Stimulated activated CD8-positive, alpha-beta memory T cell treated with anti-CD3 and anti-CD28 coated beads, Interleukin-4, amount 100 ng/mL, for 1 hour (primary cell): ENCODE results near the gene RPH3AL.
"Not testable (repeated sequence)": the region's sequence is repeated elsewhere in the genome, so short reads cannot be mapped to it uniquely, and the experiment has no call there.

ENCODE experiments used
- DNase-seq, 2 donors: peaks; one replicate each; pipeline ENCODE4 v3.0.0-alpha.2; 2020; ENCODE audit warnings: low read depth in 2 of 2, low spot score in 1 of 2

Gene RPH3AL

GRCh38 chr17:205817-206216 is 146.8 kb downstream of the RPH3AL start:
- DNase-seq, result no peak

- DNase-seq, result no peak
Measured at GRCh38 chr17:205148-205669, 147.4 kb downstream of the RPH3AL start.

- no peak for DNase-seq
Measured at GRCh38 chr17:204427-205147, 148.0 kb downstream of the RPH3AL start.

- DNase-seq, result no peak
Measured at GRCh38 chr17:202501-202951, 150.1 kb downstream of the RPH3AL start.

- not testable (repeated sequence) for DNase-seq
Measured at GRCh38 chr17:201736-202135, 150.9 kb downstream of the RPH3AL start.

- DNase-seq, result not testable (repeated sequence)
Measured at GRCh38 chr17:201257-201656, 151.3 kb downstream of the RPH3AL start.

GRCh38 chr17:200586-200985 is 152.0 kb downstream of the RPH3AL start:
- DNase-seq, result no peak

GRCh38 chr17:199806-200545 is 152.6 kb downstream of the RPH3AL start:
- no peak for DNase-seq

- DNase-seq, result no peak
Measured at GRCh38 chr17:199191-199604, 153.4 kb downstream of the RPH3AL start.

- DNase-seq, result not testable (repeated sequence)
Measured at GRCh38 chr17:198225-198624, 154.4 kb downstream of the RPH3AL start.

- DNase-seq, result no peak
Measured at GRCh38 chr17:197352-197751, 155.3 kb downstream of the RPH3AL start.

GRCh38 chr17:194828-195602 is 157.6 kb downstream of the RPH3AL start:
- DNase-seq, result no peak

- DNase-seq, result no peak
Measured at GRCh38 chr17:193841-194806, 158.5 kb downstream of the RPH3AL start.

GRCh38 chr17:193426-193810 is 159.2 kb downstream of the RPH3AL start:
- no peak for DNase-seq

GRCh38 chr17:192666-193425 is 159.8 kb downstream of the RPH3AL start:
- no peak for DNase-seq

- no peak for DNase-seq
Measured at GRCh38 chr17:189444-189843, 163.2 kb downstream of the RPH3AL start.

- DNase-seq, result no peak
Measured at GRCh38 chr17:187130-187529, 165.5 kb downstream of the RPH3AL start.

- DNase-seq, result no peak
Measured at GRCh38 chr17:185445-186138, 167.0 kb downstream of the RPH3AL start.

GRCh38 chr17:183021-183420 is 169.6 kb downstream of the RPH3AL start:
- DNase-seq, result no peak
